Mesothelial cell of epicardium (in vitro differentiated cells): ENCODE measurements around the gene NAA16. TPM values are rescaled to one million over a fixed set of nuclear protein-coding genes. Genes with fewer than 3 reads are reported as not detected.
A peak's percentile ranks its signal among the peaks of the same experiment; 100 is the strongest.

Source experiments
- DNase-seq, 2 experiments: peaks; one replicate each; pipeline ENCODE4 v3.0.0; 2021; ENCODE audit warnings: low spot score in 2 of 2; ENCODE audit not compliant: unreplicated experiment in 2 of 2
- H3K27ac Mint-ChIP-seq: 2 replicates; pipeline ENCODE4 v1.8.0; 2021; ENCODE audit warnings: mixed read lengths
- H3K27me3 Mint-ChIP-seq: 2 replicates; pipeline ENCODE4 v1.8.0; 2021; ENCODE audit warnings: low read depth, mixed read lengths
- H3K36me3 Mint-ChIP-seq: 2 replicates; pipeline ENCODE4 v1.8.0; 2021; ENCODE audit warnings: mixed read lengths
- H3K4me1 Mint-ChIP-seq: 2 replicates; pipeline ENCODE4 v1.8.0; 2021; ENCODE audit warnings: mixed read lengths
- H3K4me3 Mint-ChIP-seq: 2 replicates; pipeline ENCODE4 v1.8.0; 2021; ENCODE audit warnings: mild to moderate bottlenecking, moderate library complexity, mixed read lengths
- H3K9me3 Mint-ChIP-seq: 2 replicates; pipeline ENCODE4 v1.8.0; 2021; ENCODE audit warnings: mixed read lengths
- CTCF ChIP-seq: fragments of 200-600 bp; sonication (generic); IDR thresholded peaks from one replicate; pipeline ENCODE4 v1.5.0; 2021; ENCODE audit warnings: antibody characterized with exemption; ENCODE audit not compliant: unreplicated experiment
- total RNA-seq: library from RNA; stranded (reverse); gene quantifications from 3 replicates; pipeline ENCODE4 v1.2.1, GENCODE V29; 2021

Gene NAA16
- total RNA-seq, 1 donor from 2014 or later, result 40.0 TPM

- no peak for TF ChIP-seq CTCF
- Mint-ChIP-seq H3K27ac (no peak overlapping the region), H3K36me3 (peaks cover 5% of the 10 kb centered on the region), H3K9me3 (no peaks in the 10 kb centered on the region), H3K4me3 (no peak overlapping the region), H3K4me1 (peaks cover 27% of the 10 kb centered on the region), H3K27me3 (no peaks in the 10 kb centered on the region)
- no peak for DNase-seq
Measured at GRCh38 chr13:41315443-41316047, 4.5 kb downstream of the NAA16 start.

- DNase-seq, result no peak
- H3K9me3 Mint-ChIP-seq, result no peaks in the 10 kb centered on the region
- peaks cover 24% of the 10 kb centered on the region for H3K4me1 Mint-ChIP-seq
- H3K36me3 Mint-ChIP-seq, result peaks cover 8% of the 10 kb centered on the region
- TF ChIP-seq CTCF, result no peak
- H3K27ac Mint-ChIP-seq, result peak overlapping the region; percentile 28
- no peak overlapping the region for H3K4me3 Mint-ChIP-seq
- H3K27me3 Mint-ChIP-seq, result no peaks in the 10 kb centered on the region
Measured at GRCh38 chr13:41317243-41317642, 6.2 kb downstream of the NAA16 start.

GRCh38 chr13:41325752-41326151, 14.7 kb downstream of the NAA16 start:
- Mint-ChIP-seq H3K27me3 (no peaks in the 10 kb centered on the region), H3K36me3 (peaks cover 24% of the 10 kb centered on the region), H3K4me3 (no peak overlapping the region), H3K4me1 (peaks cover 3% of the 10 kb centered on the region), H3K9me3 (no peaks in the 10 kb centered on the region), H3K27ac (no peak overlapping the region)
- no peak for TF ChIP-seq CTCF
- DNase-seq, result no peak

- H3K4me1 Mint-ChIP-seq, result peaks cover 3% of the 10 kb centered on the region
- no peak overlapping the region for H3K4me3 Mint-ChIP-seq
- no peak overlapping the region for H3K27ac Mint-ChIP-seq
- peaks cover 24% of the 10 kb centered on the region for H3K36me3 Mint-ChIP-seq
- DNase-seq, result no peak
- H3K9me3 Mint-ChIP-seq, result no peaks in the 10 kb centered on the region
- no peaks in the 10 kb centered on the region for H3K27me3 Mint-ChIP-seq
- no peak for TF ChIP-seq CTCF
Measured at GRCh38 chr13:41326661-41327060, 15.6 kb downstream of the NAA16 start.

GRCh38 chr13:41327994-41328790, 17.1 kb downstream of the NAA16 start:
- no peak for TF ChIP-seq CTCF
- DNase-seq, result no peak
- peak overlapping the region; percentile 40 for H3K27ac Mint-ChIP-seq
- peaks cover 3% of the 10 kb centered on the region for H3K4me1 Mint-ChIP-seq
- H3K36me3 Mint-ChIP-seq, result peaks cover 16% of the 10 kb centered on the region
- H3K9me3 Mint-ChIP-seq, result no peaks in the 10 kb centered on the region
- no peak overlapping the region for H3K4me3 Mint-ChIP-seq
- no peaks in the 10 kb centered on the region for H3K27me3 Mint-ChIP-seq
